Activated gamma-delta T cell treated with anti-CD3 and anti-CD28 coated beads, Interleukin-2, amount 50 U/mL, for 16 hours (primary cell): ENCODE measurements around the gene ANKRD40.

Experiments
- DNase-seq: peaks from one replicate; pipeline ENCODE4 v3.0.0-alpha.2; 2020; ENCODE audit warnings: low read depth

ANKRD40 gene

DNA sequence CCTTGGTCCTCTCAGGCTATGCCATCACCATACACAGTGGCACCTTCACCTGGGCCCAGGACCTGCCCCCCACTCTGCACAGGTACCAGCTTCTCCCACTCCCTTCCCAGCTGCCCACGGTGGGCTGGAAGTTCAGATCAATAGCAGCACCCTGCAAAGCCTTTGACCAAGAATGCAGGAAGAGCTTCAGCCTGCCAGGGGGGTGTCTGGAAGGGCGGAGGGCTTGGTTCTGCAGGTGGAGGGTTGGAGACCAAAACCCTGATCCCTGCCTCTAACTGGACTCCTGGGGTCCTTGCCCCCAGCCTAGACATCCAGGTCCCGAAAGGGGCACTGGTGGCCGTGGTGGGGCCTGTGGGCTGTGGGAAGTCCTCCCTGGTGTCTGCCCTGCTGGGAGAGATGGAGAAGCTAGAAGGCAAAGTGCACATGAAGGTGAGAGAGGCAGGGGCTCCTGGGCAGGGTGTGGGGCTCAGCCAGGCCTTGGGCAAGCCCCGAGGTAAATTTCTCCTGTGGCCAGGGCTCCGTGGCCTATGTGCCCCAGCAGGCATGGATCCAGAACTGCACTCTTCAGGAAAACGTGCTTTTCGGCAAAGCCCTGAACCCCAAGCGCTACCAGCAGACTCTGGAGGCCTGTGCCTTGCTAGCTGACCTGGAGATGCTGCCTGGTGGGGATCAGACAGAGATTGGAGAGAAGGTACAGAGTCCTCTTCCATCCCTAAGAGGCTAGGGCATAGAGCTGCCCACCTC is 38.7 kb downstream of the ANKRD40 start:
- DNase-seq = no peak

DNA sequence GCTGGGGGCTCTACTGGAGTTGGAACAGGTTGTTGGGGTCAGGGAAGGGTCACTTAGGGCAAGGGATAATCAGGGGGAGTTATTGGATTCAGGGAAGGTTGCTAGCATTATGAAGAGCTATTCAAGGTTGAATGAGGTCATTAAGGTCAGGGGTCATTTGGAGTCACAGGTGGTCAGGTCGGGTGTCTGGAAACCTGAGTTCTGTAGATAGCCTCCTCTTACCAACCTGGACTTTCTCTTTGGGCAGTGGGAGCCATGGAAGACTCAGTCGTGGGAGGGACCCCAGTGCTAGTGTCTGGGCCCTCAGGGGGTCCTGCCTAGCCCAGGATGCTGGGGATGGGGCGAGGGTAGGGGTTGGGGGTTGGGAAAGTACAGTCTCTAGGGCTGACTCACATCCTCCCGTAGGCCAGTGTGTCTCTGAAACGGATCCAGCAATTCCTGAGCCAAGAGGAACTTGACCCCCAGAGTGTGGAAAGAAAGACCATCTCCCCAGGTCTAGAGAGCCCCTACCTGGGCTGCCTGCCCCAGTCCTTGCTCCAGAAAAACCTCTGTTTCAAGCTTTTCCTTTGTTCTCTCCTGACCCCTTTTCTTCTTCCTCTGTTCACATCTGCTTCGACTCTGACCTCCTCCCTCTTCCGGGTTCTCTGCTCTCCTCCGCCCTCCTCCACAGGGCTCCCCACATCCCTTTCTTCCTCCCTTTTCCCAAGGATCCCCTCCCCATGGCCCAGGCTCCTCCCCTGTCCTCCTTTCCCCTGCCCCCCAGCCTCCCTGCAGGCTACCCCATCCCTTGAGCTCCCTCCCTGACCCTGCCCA is 39.5 kb downstream of the ANKRD40 start:
- no peak for DNase-seq

DNA sequence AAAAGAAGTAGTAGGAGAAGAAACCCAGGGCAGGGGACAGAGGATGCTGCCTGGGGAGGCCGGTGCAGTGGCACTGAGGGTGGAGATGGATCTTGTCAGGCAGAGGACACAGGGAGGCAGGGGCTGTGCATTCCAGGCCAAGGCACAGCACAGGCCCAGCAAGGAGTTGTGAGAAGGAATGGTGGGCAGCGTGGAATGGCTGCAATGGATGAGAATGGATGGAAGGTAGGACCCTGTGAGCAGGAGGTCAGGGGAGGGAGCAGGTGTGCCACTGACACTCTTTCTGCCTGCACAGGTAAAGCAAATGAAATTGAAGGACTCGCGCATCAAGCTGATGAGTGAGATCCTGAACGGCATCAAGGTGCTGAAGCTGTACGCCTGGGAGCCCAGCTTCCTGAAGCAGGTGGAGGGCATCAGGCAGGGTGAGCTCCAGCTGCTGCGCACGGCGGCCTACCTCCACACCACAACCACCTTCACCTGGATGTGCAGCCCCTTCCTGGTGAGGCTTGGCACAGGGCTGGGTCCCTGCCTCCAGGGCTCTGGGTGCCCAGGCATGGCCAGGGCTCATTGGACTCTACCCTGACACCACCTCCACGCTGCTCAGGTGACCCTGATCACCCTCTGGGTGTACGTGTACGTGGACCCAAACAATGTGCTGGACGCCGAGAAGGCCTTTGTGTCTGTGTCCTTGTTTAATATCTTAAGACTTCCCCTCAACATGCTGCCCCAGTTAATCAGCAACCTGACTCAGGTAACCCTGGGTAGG is 40.3 kb downstream of the ANKRD40 start:
- DNase-seq = no peak

DNA sequence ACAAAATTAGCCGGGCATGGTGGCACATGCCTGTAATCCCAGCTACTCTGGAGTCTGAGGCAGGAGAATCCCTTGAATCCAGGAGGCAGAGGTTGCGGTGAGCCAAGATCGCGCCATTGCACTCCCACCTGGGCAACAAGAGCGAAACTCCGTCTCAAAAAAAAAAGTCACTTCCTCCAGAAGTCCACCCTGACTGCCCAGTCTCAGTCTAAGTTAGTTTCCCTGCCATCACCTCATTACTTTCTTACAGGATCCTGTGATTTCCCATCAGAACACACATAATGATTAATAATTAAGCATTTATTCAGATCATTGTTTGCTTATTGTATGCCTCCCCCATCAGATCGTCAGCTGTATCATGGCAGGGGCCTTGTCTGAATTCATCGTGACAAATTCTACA is 41.4 kb downstream of the ANKRD40 start:
- DNase-seq = no peak

DNA sequence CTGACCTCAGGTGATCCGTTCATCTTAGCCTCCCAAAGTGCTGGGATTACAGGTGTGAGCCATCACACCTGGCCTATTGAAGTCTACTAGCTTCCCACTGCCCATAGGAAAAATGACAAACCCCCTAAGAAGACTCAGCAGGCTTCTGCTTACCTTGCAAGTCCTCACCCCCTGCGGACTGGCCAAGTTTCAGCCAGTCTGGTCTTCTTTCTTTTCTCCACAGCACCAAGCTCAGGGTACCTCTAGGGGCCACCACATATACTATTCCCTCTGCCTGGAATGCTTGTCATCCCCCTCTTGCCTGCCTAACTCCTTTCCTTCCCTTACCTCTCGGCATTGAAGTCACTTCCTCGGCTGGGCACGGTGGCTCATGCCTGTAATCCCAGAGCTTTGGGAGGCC is 41.9 kb downstream of the ANKRD40 start:
- no peak for DNase-seq

DNA sequence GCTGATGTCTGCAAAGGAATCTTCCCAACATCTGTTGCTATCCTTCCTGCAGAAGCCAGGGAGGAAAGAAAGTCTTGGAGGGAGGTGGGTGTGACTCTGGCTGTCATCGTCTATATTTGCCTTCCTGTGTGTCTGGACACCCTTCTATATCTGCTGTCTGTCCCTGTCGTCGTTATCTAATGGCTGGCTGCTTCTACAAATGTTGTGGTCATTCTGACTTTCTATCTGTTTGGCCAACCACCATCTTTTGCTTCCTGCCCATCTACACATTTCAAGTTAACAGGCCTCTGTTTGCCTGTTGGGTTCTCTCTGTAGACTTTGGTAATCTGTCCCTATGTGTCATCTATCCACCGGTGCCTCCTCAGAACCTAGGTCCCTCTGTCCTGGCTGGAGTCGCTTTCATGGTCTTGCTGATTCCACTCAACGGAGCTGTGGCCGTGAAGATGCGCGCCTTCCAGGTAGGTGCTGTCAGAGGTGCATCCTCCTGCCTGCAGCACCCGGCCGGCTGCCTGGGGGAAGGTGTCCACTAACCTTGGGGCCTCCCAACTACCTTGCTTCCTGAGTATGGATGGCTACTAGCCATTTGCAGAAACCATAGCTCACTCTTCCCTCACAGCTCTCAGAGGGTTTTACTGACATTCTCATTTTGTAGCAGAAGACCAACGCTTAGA is 42.8 kb downstream of the ANKRD40 start:
- no peak for DNase-seq

DNA sequence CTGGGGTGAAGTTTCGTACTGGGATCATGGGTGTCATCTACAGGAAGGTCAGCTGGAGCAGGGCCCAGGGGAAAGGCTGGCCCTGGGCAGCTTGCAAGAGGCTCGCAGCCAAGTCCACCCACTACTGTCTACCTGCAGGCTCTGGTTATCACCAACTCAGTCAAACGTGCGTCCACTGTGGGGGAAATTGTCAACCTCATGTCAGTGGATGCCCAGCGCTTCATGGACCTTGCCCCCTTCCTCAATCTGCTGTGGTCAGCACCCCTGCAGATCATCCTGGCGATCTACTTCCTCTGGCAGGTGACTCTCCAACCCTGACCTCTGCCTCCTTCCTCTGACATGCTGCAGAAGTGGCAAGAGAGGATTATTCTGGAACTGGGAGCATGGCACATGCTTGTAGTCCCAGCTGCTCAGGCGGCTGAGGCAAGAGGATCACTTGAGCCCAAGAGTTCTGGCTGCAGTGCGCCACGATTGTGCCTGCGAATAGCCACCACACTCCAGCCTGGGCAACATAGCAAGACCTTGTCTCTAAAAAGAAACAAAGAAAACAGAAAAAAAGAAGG is 43.8 kb downstream of the ANKRD40 start:
- DNase-seq = no peak

DNA sequence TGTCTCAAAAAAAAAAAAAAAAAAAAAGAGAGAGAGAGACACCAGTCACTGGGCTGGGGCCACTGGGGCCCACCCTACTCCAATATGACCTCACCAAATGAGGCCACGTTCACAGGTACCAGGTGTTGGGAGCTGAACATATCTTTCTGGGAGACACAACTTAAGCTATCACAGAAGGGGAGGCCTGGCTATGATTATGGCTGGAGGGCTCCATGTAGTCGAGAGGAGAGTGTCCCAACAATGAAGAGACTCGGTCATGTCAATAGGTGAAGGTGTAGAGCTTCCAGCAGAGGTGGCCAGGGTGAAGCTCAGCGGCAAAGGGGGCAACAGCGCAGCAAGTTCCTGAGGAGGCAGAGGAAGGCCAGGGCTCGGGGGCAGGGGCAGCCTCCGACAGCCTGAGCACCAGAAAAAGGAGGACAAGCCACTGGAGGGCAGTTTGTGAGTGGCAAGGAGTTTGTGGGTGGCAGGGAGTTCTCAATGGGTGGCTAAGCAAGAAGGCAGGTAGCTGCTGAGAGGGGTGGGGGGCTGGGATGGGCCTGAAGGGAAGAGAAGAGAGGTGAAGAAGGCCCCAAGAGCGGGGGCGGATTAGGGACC is 45.0 kb downstream of the ANKRD40 start:
- DNase-seq = no peak

DNA sequence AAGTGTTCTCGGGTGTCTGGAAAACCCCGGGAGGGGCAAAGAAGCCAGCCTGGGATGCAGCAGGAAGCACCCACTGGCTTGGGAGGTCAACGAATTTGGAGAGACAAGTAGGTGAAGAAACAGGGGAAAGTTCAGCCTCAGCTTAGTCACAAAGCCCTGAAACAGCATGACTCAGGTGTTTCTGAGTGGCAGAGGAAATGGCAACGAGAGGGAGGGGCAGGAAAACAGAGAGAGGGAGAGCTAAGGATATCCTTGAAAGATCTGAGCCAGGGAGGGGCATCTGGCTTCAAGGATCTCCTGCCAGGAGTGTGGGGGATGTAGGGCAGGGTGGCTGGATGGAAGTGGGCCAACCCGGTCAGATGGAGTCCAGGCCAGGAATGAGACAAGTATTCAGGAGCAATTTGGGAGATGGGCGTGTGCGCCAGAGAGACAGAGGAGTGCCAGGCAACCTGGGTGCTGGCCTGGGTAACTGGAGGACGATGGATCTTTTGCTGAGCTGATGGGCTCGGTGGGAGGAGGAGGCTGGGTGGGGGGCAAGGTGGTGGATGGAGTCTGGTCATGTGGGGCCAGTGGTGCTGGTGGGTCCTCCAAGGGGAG is 45.8 kb downstream of the ANKRD40 start:
- no peak for DNase-seq

DNA sequence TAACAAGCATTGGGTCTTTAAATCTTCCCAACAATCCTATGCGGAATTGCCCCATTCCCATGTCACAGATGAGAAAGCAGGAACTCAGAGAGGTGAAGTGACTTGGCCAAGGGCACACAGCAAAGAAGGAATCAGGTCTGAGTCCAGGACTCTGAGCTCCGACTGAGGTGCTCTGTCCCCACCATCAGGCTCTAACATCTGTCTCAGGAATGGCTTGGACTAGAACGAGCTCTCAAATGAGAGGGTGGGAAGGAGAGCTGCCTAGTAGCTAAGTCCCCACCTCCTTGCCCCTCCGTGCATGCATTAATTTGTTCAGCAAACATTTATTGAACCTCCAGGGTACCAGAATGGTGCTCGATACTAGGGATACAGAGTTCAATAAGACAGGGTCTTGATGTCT is 46.4 kb downstream of the ANKRD40 start:
- no peak for DNase-seq

DNA sequence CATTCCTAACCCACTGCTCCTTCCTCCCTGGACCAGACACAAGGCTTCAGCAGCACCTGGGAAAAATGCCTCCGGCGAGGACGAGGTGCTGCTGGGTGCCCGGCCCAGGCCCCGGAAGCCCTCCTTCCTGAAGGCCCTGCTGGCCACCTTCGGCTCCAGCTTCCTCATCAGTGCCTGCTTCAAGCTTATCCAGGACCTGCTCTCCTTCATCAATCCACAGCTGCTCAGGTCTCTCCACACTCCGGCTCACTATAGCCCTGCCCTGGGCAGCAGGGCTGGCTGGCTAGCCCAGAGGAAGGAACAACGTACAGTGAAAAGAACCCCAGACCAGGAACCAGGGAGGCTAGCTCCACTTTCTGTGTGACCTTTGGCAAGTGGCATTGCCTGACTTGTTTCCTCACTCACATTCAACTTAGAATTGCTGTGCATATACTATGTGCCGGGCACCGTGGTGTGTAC is 46.8 kb downstream of the ANKRD40 start:
- no peak for DNase-seq

DNA sequence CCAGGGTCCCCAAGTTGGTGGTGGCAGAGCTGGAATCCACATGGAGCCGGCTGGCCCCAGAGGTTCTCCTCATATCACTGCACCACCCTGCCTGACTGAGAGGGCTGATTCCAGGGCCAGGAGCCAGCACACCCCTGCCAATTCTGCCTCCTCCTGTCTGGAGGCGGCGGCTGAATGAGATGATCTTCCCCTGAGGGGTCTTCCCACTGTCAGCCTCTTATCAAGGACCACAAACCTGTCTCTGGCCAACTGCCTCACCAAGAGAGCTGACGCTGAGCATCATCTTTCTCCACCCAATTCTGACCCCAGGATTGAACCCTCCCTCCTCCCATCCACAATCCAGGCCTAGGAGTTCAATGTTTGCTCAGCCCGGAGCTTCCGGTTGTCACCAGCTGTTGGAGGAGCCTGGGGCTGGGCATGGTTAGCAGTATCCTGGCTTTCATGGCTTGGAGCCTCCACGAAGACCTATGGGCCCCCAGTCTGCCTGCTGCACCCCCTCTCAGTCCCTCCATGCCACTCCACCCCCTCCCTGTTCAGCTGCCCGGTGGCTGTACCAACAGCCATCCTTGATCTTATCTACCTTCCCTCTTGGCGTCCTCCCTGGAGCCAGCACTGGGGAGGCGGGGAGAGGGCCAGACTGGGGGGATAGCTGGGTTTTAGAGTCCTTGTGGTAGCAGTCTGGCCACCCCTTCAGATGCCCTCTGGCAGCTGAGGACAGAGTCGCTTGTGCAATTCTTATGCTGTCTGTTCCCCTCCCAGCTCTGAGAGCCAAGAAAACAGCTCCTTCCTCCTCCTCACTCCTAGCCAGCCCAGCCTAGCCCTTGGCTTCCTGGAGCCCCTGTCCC is 47.5 kb downstream of the ANKRD40 start:
- DNase-seq = no peak

DNA sequence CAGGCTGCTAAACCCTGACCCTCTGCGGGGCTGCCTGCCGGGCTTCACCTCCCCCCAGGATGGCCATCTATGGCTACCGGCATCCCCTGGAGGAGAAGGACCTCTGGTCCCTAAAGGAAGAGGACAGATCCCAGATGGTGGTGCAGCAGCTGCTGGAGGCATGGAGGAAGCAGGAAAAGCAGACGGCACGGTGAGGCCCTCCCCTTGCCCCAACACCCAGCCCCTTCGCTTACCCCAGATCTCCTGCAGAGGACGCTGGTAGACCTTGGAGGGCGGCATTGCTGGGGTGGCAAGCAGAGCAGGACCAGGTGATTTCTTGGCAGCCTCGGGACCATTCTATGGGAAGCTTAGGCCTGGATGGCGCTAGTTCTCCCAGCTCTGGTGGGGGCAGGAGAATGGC is 48.5 kb downstream of the ANKRD40 start:
- no peak for DNase-seq

DNA sequence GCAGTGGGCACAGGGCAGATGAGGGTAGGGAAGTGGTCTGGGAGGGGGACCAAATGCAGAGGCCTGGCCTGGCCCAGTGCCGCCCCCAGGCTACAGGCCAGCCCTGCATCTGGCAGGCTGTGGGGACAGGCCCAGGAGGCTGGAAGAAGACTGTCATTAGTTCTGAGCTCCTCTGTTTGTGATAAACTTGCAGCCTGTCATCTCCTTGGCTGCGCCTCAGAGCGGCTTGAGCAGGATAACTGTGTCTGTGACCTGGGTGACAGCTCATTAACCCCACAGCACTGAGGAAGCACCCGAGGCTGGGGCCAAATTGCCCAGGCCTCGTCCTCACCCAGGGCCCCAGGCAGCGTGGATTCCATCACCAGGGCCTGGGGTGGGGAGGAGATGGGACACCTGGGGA is 49.1 kb downstream of the ANKRD40 start:
- DNase-seq = no peak

DNA sequence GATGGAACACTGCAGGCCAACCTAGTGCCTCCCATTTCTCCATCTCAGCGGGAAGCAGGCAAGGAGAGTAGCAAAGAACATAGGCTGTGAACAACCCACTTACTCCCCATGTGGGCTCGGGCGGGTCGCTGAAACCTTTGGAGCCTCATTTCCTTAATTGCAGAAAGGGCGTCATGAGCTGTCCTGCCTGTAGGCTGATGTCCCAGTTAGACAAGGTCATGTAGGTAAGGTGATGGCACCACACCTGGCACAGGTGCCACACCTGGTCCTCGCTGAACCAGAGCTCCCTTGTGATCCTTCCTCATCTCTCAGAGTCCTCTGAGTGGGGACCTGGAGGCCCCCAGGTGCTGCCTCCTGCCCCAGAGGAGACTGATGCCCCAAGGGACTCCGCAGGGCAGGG is 50.1 kb downstream of the ANKRD40 start:
- no peak for DNase-seq

DNA sequence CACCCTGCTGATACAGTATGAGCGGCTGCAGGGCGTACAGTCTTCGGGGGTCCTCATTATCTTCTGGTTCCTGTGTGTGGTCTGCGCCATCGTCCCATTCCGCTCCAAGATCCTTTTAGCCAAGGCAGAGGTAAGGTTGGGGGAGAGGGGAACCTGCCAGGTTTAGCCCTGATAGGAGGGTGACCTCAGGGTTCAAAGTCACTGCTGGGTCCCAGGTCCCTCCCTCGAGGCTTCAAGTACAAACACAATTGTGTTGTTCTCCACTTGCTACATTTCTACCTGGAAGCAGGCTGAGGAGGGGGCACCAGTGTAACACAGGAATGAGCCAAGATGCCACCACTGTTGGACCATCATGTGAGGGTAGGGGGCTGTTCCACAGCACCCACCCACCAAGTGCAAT is 50.7 kb downstream of the ANKRD40 start:
- DNase-seq = no peak

DNA sequence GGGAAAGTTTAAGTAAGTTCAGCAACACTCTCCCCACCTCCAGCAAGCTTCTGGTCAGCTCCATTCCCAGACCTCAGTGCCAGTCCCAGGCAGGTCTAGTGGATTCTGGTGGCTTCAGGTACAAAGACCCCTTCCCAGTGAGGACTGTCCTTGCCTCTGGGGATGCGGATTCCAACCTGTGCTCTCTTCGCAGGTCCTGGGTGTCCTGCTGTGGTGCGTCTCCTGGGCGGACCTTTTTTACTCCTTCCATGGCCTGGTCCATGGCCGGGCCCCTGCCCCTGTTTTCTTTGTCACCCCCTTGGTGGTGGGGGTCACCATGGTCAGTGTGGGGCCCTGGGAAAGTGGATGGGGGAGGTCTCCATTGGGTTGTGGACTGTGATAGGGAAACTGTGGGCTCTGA is 51.2 kb downstream of the ANKRD40 start:
- DNase-seq = no peak

DNA sequence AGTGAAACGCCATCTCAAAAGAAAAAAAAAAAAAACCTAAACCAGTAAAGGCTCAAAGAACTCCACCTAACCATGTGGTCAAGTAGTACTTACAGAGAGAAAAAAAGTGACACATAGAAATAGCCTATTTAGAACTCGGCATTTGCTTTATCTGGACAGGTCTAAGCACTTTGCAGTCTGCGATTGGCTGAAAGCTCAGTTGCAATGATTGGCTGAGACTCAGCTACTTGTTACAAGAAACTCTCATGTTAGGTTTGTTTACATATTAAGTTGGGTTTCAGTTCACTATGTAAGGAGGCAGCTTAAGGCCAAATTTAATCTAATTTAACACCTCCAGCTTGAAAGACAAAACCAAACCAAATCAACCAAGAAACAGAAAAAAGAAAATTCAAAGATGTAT is 54.0 kb downstream of the ANKRD40 start:
- no peak for DNase-seq

DNA sequence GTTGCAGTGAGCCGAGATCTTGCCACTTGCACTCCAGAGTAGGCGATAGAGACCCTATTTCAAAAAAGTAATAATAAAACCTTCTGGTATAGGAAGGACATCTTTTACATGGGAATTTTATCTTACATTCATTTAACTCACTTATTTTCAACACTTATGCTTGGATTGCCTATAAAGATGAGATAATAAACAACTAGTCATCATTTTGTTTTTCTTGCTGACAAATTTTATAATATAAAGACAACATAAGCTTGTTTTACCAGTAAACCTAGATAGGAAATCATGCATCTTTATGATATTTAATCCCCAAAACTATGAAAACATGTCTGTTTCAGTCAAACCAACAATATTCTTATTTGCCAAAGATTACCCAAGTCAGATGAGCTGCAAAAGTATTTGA is 56.1 kb downstream of the ANKRD40 start:
- no peak for DNase-seq
